K562 (cell line): ENCODE results near the gene CREG1. TPM values are rescaled to one million over a fixed set of nuclear protein-coding genes. Genes with fewer than 3 reads are reported as not detected.

ENCODE experiments used
- ASH1L ChIP-seq: fragments of 450-650 bp; IDR thresholded peaks from 2 replicates; pipeline ENCODE4 v1.6.1; 2018; ENCODE audit warnings: borderline replicate concordance, mild to moderate bottlenecking, low read depth; ENCODE audit not compliant: partially characterized antibody
- BACH1 ChIP-seq: fragments of 200-800 bp; sonication (Bioruptor generic); IDR thresholded peaks from 2 replicates; pipeline ENCODE4 v1.6.1; 2016; ENCODE audit warnings: missing genetic modification characterization, missing compliant biosample characterization
- CAMTA2 ChIP-seq: fragments of 250-450 bp; sonication (Bioruptor Pico); conservative IDR thresholded peaks from 2 replicates; pipeline ENCODE4 v1.5.1; 2022
- CBFB ChIP-seq: sonication (generic); formaldehyde crosslinking; IDR thresholded peaks from 2 replicates; pipeline ENCODE4 v1.4.0; 2020; ENCODE audit warnings: mild to moderate bottlenecking, missing genetic modification reagents
- CHCHD3 ChIP-seq: fragments of 250-450 bp; sonication (Bioruptor Pico); IDR thresholded peaks from 2 replicates; pipeline ENCODE4 v2.1.2; 2022; ENCODE audit warnings: mild to moderate bottlenecking
- GATAD2A ChIP-seq: fragments of 450-650 bp; IDR thresholded peaks from 2 replicates; pipeline ENCODE4 v1.6.1; 2017
- JUNB ChIP-seq: fragments of 450-650 bp; formaldehyde crosslinking; conservative IDR thresholded peaks from 2 replicates; pipeline ENCODE4 v1.4.0; 2020; ENCODE audit warnings: mild to moderate bottlenecking
- KDM1A ChIP-seq, 2 experiments: fragments of 450-650 bp; IDR thresholded peaks; 2 replicates each; pipeline ENCODE4 v1.6.1; 2016; ENCODE audit warnings: mild to moderate bottlenecking in 2 of 2
- LCOR ChIP-seq: sonication (generic); formaldehyde crosslinking; IDR thresholded peaks from 2 replicates; pipeline ENCODE4 v1.8.0; 2022; ENCODE audit warnings: mild to moderate bottlenecking, missing genetic modification reagents
- NFIX ChIP-seq: fragments of 250-450 bp; sonication (Bioruptor Pico); IDR thresholded peaks from 2 replicates; pipeline ENCODE4 v1.4.0; 2020; ENCODE audit warnings: low read depth, mild to moderate bottlenecking, moderate library complexity
- PHF8 ChIP-seq: fragments of 200-600 bp; sonication (generic); IDR thresholded peaks from 2 replicates; pipeline ENCODE4 v1.6.1; 2012; ENCODE audit warnings: mixed run types, mild to moderate bottlenecking, inconsistent platforms, low read length, moderate library complexity, borderline replicate concordance
- RBBP5 ChIP-seq: fragments of 200-600 bp; sonication (generic); IDR thresholded peaks from 2 replicates; pipeline ENCODE4 v1.6.1; 2012; ENCODE audit warnings: borderline replicate concordance, mild to moderate bottlenecking, low read length, control low read depth, inconsistent platforms; ENCODE audit not compliant: insufficient read depth, poor library complexity, severe bottlenecking
- RBM25 ChIP-seq: fragments of 200-400 bp; formaldehyde crosslinking; IDR thresholded peaks from 2 replicates; pipeline ENCODE4 v1.6.1; 2018; ENCODE audit warnings: low read length, low read depth, moderate library complexity; ENCODE audit not compliant: severe bottlenecking
- SETDB1 ChIP-seq: IDR thresholded peaks from one replicate; pipeline ENCODE4 v1.6.1; 2012; ENCODE audit warnings: low read length, control low read depth, inconsistent platforms
- SMARCA5 ChIP-seq: fragments of 450-650 bp; IDR thresholded peaks from 2 replicates; pipeline ENCODE4 v1.6.1; 2016
- SMC3 ChIP-seq: conservative IDR thresholded peaks from 2 replicates; pipeline ENCODE4 v1.6.1; 2011; ENCODE audit warnings: low read depth, low read length, improper control_type of control experiment; ENCODE audit not compliant: insufficient read depth
- TAF15 ChIP-seq: fragments of 200-400 bp; formaldehyde crosslinking; IDR thresholded peaks from 2 replicates; pipeline ENCODE4 v1.6.1; 2017; ENCODE audit warnings: mild to moderate bottlenecking, low read depth, low read length, moderate library complexity
- TEAD4 ChIP-seq, 2 experiments: sonication (generic) in 1 of 2; formaldehyde crosslinking in 1 of 2; IDR thresholded peaks; 2 replicates each; pipeline versions ENCODE4 v1.6.1 to v1.8.0; 2012 to 2022; ENCODE audit warnings: borderline replicate concordance in 1 of 2, inconsistent platforms in 1 of 2, low read length in 1 of 2, mild to moderate bottlenecking in 1 of 2, missing genetic modification reagents in 1 of 2
- TOE1 ChIP-seq, 2 experiments: fragments of 450-650 bp in 1 of 2; sonication (generic) in 1 of 2; formaldehyde crosslinking in 1 of 2; IDR thresholded peaks; 2 replicates each; pipeline versions ENCODE4 v1.7.1 to v1.8.0; 2016 to 2022; ENCODE audit warnings: borderline replicate concordance in 2 of 2, mild to moderate bottlenecking in 2 of 2, antibody characterized with exemption in 1 of 2, inconsistent platforms in 1 of 2, low read depth in 1 of 2, missing genetic modification reagents in 1 of 2, moderate library complexity in 1 of 2
- ZBTB8A ChIP-seq: fragments of 450-650 bp; IDR thresholded peaks from 2 replicates; pipeline ENCODE4 v1.6.1; 2018; ENCODE audit warnings: mild to moderate bottlenecking, moderate library complexity; ENCODE audit not compliant: partially characterized antibody
- polyA plus RNA-seq, 8 experiments: library from polyadenylated mRNA; depleted of rRNA in 4 of 8; stranded (reverse) in 5 of 8; unstranded in 3 of 8; fragments of >200 nt; fragmentation: Nextera tagmentation in 2 of 8; fragmentation: Illumina TruSeq in 1 of 8; extraction: Ambion mirVana in 2 of 8; extraction: Trizol in 1 of 8; gene quantifications; 2 replicates each; pipeline versions ENCODE4 v1.2.1 to v1.2.3, GENCODE V29; 2011 to 2014; ENCODE audit warnings: inconsistent platforms in 1 of 8, missing spikeins in 1 of 8
- total RNA-seq, 7 experiments: library from RNA; depleted of rRNA in 6 of 7; stranded (reverse); fragments of >200 nt in 6 of 7; fragmentation: Illumina TruSeq in 2 of 7; extraction: Trizol in 2 of 7; gene quantifications; 2 replicates each; pipeline versions ENCODE4 v1.2.1 to v1.2.3, GENCODE V29; 2011 to 2021; ENCODE audit warnings: low replicate concordance in 1 of 7
- TF ChIP-seq, protein P1 (sequence below): fragments of 250-450 bp; sonication (Bioruptor Pico); IDR thresholded peaks from 2 replicates; pipeline ENCODE4 v1.5.0; 2020; ENCODE audit warnings: mild to moderate bottlenecking, borderline replicate concordance
- TF ChIP-seq, protein P2 (sequence below), 3 experiments: fragments of 200-800 bp in 1 of 3; fragments of 250-450 bp in 1 of 3; fragments of 450-650 bp in 1 of 3; sonication (Bioruptor Pico) in 1 of 3; sonication (Bioruptor generic) in 1 of 3; formaldehyde crosslinking in 1 of 3; IDR thresholded peaks; 2 replicates each; pipeline versions ENCODE4 v1.6.1 to v1.8.0; 2016 to 2022; ENCODE audit warnings: mild to moderate bottlenecking in 2 of 3, missing genetic modification characterization in 2 of 3, missing compliant biosample characterization in 1 of 3, moderate library complexity in 1 of 3

CREG1 gene
- total and polyA plus RNA-seq, 9 of the 15 experiments (the other 6 are each of a cell fraction or from before 2014, with no cell fraction given), result 45.7 to 272 (median 161) TPM

DNA sequence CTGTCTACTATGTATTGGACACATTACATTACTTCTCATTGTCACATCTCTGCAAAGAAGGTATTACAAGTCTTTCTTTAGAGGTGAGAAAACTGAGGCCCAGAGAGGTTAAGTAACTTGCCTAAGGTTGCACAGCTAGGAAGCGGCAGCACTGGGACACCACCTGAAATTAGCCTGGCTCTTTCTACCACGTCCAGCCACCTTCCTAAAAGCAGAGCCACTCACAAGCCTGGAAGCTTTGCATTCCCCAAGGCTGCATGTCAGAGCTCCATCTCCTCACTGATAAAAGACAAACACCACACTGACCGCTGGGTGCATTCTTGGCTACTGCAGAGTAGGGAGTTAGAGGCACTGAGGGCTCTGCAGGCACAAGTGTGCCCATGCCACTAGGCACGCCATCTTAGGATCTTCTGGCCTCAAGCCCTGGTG, 37.7 kb downstream of the CREG1 start (continued):
- TF ChIP-seq TOE1 (IDR thresholded peaks at IDR 0.05; ENCODE audit: borderline replicate concordance) (no peak), TOE1 (CRISPR knock-in tag; IDR thresholded peaks at IDR 0.05; ENCODE audit: borderline replicate concordance, low read depth) (no peak), CBFB (CRISPR knock-in tag) (no peak), CAMTA2 (CRISPR knock-in tag) (no peak), TEAD4 (IDR thresholded peaks at IDR 0.05; ENCODE audit: low read length) (no peak), TEAD4 (CRISPR knock-in tag; IDR thresholded peaks at IDR 0.05; ENCODE audit: borderline replicate concordance) (no peak), BACH1 (tag) (no peak), NFIX (CRISPR knock-in tag) (no peak), RBM25 (peak; percentile 98), RBBP5 (no peak), ZBTB8A (no peak), TAF15 (no peak), ASH1L (no peak), LCOR (CRISPR knock-in tag) (no peak), PHF8 (no peak), GATAD2A (no peak), KDM1A (IDR thresholded peaks at IDR 0.05) (peak; percentile 74 to 90), SETDB1 (no peak), CHCHD3 (CRISPR knock-in tag) (no peak), JUNB (CRISPR knock-in tag) (no peak), SMC3 (no peak), SMARCA5 (peak; percentile 84; the same call in 1 of the 2 replicates)
- TF ChIP-seq, protein P1, sequence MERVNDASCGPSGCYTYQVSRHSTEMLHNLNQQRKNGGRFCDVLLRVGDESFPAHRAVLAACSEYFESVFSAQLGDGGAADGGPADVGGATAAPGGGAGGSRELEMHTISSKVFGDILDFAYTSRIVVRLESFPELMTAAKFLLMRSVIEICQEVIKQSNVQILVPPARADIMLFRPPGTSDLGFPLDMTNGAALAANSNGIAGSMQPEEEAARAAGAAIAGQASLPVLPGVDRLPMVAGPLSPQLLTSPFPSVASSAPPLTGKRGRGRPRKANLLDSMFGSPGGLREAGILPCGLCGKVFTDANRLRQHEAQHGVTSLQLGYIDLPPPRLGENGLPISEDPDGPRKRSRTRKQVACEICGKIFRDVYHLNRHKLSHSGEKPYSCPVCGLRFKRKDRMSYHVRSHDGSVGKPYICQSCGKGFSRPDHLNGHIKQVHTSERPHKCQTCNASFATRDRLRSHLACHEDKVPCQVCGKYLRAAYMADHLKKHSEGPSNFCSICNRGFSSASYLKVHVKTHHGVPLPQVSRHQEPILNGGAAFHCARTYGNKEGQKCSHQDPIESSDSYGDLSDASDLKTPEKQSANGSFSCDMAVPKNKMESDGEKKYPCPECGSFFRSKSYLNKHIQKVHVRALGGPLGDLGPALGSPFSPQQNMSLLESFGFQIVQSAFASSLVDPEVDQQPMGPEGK, result no peak
- TF ChIP-seq, protein P2, sequence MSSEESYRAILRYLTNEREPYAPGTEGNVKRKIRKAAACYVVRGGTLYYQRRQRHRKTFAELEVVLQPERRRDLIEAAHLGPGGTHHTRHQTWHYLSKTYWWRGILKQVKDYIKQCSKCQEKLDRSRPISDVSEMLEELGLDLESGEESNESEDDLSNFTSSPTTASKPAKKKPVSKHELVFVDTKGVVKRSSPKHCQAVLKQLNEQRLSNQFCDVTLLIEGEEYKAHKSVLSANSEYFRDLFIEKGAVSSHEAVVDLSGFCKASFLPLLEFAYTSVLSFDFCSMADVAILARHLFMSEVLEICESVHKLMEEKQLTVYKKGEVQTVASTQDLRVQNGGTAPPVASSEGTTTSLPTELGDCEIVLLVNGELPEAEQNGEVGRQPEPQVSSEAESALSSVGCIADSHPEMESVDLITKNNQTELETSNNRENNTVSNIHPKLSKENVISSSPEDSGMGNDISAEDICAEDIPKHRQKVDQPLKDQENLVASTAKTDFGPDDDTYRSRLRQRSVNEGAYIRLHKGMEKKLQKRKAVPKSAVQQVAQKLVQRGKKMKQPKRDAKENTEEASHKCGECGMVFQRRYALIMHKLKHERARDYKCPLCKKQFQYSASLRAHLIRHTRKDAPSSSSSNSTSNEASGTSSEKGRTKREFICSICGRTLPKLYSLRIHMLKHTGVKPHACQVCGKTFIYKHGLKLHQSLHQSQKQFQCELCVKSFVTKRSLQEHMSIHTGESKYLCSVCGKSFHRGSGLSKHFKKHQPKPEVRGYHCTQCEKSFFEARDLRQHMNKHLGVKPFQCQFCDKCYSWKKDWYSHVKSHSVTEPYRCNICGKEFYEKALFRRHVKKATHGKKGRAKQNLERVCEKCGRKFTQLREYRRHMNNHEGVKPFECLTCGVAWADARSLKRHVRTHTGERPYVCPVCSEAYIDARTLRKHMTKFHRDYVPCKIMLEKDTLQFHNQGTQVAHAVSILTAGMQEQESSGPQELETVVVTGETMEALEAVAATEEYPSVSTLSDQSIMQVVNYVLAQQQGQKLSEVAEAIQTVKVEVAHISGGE (CRISPR knock-in tag; IDR thresholded peaks at IDR 0.05), result no peak
